ENCODE measurements around the gene P2RY2.
"Not testable (repeated sequence)": the region's sequence is repeated elsewhere in the genome, so short reads cannot be mapped to it uniquely, and the experiment has no call there.

The P2RY2 gene

GRCh38 chr11:73228268-73229134 is 10.4 kb downstream of the P2RY2 start:
- DNase-seq (ENCODE audit: low read depth) = no peak

- no peak for DNase-seq (ENCODE audit: low read depth)
Observed at GRCh38 chr11:73229321-73229895, 11.3 kb downstream of the P2RY2 start.

GRCh38 chr11:73229896-73230875 is 12.1 kb downstream of the P2RY2 start:
- no peak for DNase-seq (ENCODE audit: low read depth)

- no peak for DNase-seq (ENCODE audit: low read depth)
Observed at GRCh38 chr11:73230931-73231330, 12.8 kb downstream of the P2RY2 start.

GRCh38 chr11:73232487-73232886 is 14.4 kb downstream of the P2RY2 start:
- DNase-seq (ENCODE audit: low read depth) = not testable (repeated sequence)

GRCh38 chr11:73233211-73233610 is 15.1 kb downstream of the P2RY2 start:
- no peak for DNase-seq (ENCODE audit: low read depth)

GRCh38 chr11:73233692-73234470 is 15.8 kb downstream of the P2RY2 start:
- DNase-seq (ENCODE audit: low read depth) = no peak

GRCh38 chr11:73234471-73235181 is 16.5 kb downstream of the P2RY2 start:
- no peak for DNase-seq (ENCODE audit: low read depth)

GRCh38 chr11:73235236-73235786 is 17.2 kb downstream of the P2RY2 start:
- no peak for DNase-seq (ENCODE audit: low read depth)

- no peak for DNase-seq (ENCODE audit: low read depth)
Observed at GRCh38 chr11:73236205-73236765, 18.2 kb downstream of the P2RY2 start.

- no peak for DNase-seq (ENCODE audit: low read depth)
Observed at GRCh38 chr11:73236854-73237253, 18.8 kb downstream of the P2RY2 start.

GRCh38 chr11:73237471-73238290 is 19.6 kb downstream of the P2RY2 start:
- no peak for DNase-seq (ENCODE audit: low read depth)

GRCh38 chr11:73239111-73239521 is 21.0 kb downstream of the P2RY2 start:
- no peak for DNase-seq (ENCODE audit: low read depth)

GRCh38 chr11:73239571-73240189 is 21.6 kb downstream of the P2RY2 start:
- no peak for DNase-seq (ENCODE audit: low read depth)

- no peak for DNase-seq (ENCODE audit: low read depth)
Observed at GRCh38 chr11:73240190-73240781, 22.2 kb downstream of the P2RY2 start.

- no peak for DNase-seq (ENCODE audit: low read depth)
Observed at GRCh38 chr11:73241300-73241699, 23.2 kb downstream of the P2RY2 start.

GRCh38 chr11:73242251-73243092 is 24.4 kb downstream of the P2RY2 start:
- DNase-seq (ENCODE audit: low read depth) = peak; percentile 54

GRCh38 chr11:73243093-73243485 is 25.0 kb downstream of the P2RY2 start:
- DNase-seq (ENCODE audit: low read depth) = no peak
